Keratinocyte (primary cell): Measurements from ENCODE around the gene CCDC167.

Source experiments
- CTCF ChIP-seq, 3 experiments: IDR thresholded peaks in 1 of 3; conservative IDR thresholded peaks in 1 of 3; optimal IDR thresholded peaks in 1 of 3; 2 replicates in 2 of 3; 3 replicates in 1 of 3; pipeline versions ENCODE3 to v1.5.1; 2011; ENCODE audit warnings: low read length in 3 of 3, mild to moderate bottlenecking in 3 of 3, moderate library complexity in 2 of 3, control low read depth in 1 of 3, inconsistent platforms in 1 of 3; ENCODE audit not compliant: insufficient read depth in 2 of 3; ENCODE audit errors: extremely low read depth in 1 of 3
- EZH2 ChIP-seq: IDR thresholded peaks from one replicate; pipeline ENCODE4 v1.6.1; 2012; ENCODE audit warnings: inconsistent platforms, mild to moderate bottlenecking, low read length, moderate library complexity

- TF ChIP-seq CTCF (optimal IDR thresholded peaks at IDR 0.05 in 1 of 3, IDR thresholded peaks at IDR 0.05 in 1 of 3, conservative IDR thresholded peaks at IDR 0.05 in 1 of 3; ENCODE audit: extremely low read depth in 1 of 3, insufficient read depth in 2 of 3, low read length in 3 of 3) (no peak), EZH2 (no peak)
Measured at GRCh38 chr6:37474316-37474715, 25.4 kb downstream of the CCDC167 start.
